ENCODE results near the gene SMIM24. TPM values are rescaled to one million over a fixed set of nuclear protein-coding genes. Genes with fewer than 3 reads are reported as not detected.

Gene SMIM24
- total RNA-seq, 2 experiments from 2014 or later, result not detected

- CTCF ChIA-PET, result no interaction called here
- DNase-seq (no peak), ATAC-seq (ENCODE audit: poor library complexity) (no peak)
Measured at GRCh38 chr19:3511506-3512251, 31.4 kb upstream of the SMIM24 start.

GRCh38 chr19:3510727-3511126 lies 30.4 kb upstream of the SMIM24 start:
- ChIA-PET CTCF (no interaction called here), POLR2A (no interaction called here)
- DNase-seq (no peak), ATAC-seq (ENCODE audit: poor library complexity) (no peak)
- Histone ChIP-seq H3K9me3 (ENCODE audit: control insufficient read depth in 1 of 2, insufficient read depth in 1 of 2, low read length in 2 of 2) (no peaks in the 10 kb centered on the region), H3K4me3 (ENCODE audit: low read length) (no peak overlapping the region), H3K27ac (ENCODE audit: low read depth in 1 of 2, low read length in 2 of 2) (no peak overlapping the region), H3K4me1 (ENCODE audit: insufficient read depth, low read length) (peaks cover 72% of the 10 kb centered on the region), H3K27me3 (ENCODE audit: control insufficient read depth in 1 of 2, insufficient read depth in 2 of 2, low read length in 2 of 2) (no peaks in the 10 kb centered on the region), H3K36me3 (ENCODE audit: insufficient read depth, low read length) (peaks cover 36% of the 10 kb centered on the region)
- TF ChIP-seq CTCF (IDR thresholded peaks at IDR 0.05), result no peak
- H3K4me1 Mint-ChIP-seq (ENCODE audit: low read depth), result peaks cover 54% of the 10 kb centered on the region
- intact Hi-C loops (cut with DNase I, micrococcal nuclease), result no loop called here
- H3K4me3 Mint-ChIP-seq, result peak overlapping the region; percentile 11
- no peaks in the 10 kb centered on the region for H3K27me3 Mint-ChIP-seq
- H3K36me3 Mint-ChIP-seq (ENCODE audit: low read depth), result peaks cover 42% of the 10 kb centered on the region
- no peaks in the 10 kb centered on the region for H3K9me3 Mint-ChIP-seq
- no peak overlapping the region for H3K27ac Mint-ChIP-seq

More at GRCh38 chr19:3511506-3512251, 31.4 kb upstream of the SMIM24 start:
- TF ChIP-seq CTCF (IDR thresholded peaks at IDR 0.05), result no peak
- POLR2A ChIA-PET, result no interaction called here
- Mint-ChIP-seq H3K4me3 (peak overlapping the region; percentile 25), H3K36me3 (ENCODE audit: low read depth) (peaks cover 38% of the 10 kb centered on the region), H3K27ac (no peak overlapping the region), H3K27me3 (no peaks in the 10 kb centered on the region), H3K9me3 (no peaks in the 10 kb centered on the region), H3K4me1 (ENCODE audit: low read depth) (peaks cover 60% of the 10 kb centered on the region)
- Histone ChIP-seq H3K4me1 (ENCODE audit: insufficient read depth, low read length) (peaks cover 81% of the 10 kb centered on the region), H3K4me3 (ENCODE audit: low read length) (no peak overlapping the region), H3K27me3 (ENCODE audit: control insufficient read depth in 1 of 2, insufficient read depth in 2 of 2, low read length in 2 of 2) (no peaks in the 10 kb centered on the region), H3K27ac (ENCODE audit: low read depth in 1 of 2, low read length in 2 of 2) (no peak overlapping the region), H3K9me3 (ENCODE audit: control insufficient read depth in 1 of 2, insufficient read depth in 1 of 2, low read length in 2 of 2) (no peaks in the 10 kb centered on the region), H3K36me3 (ENCODE audit: insufficient read depth, low read length) (peaks cover 36% of the 10 kb centered on the region)
- intact Hi-C loops (cut with DNase I, micrococcal nuclease), result no loop called here

GRCh38 chr19:3509566-3509989 lies 29.3 kb upstream of the SMIM24 start:
- no peaks in the 10 kb centered on the region for H3K27me3 ChIP-seq (ENCODE audit: control insufficient read depth in 1 of 2, insufficient read depth in 2 of 2, low read length in 2 of 2)
- no peak overlapping the region for H3K27ac ChIP-seq (ENCODE audit: low read depth in 1 of 2, low read length in 2 of 2)
- peaks cover 77% of the 10 kb centered on the region for H3K4me1 ChIP-seq (ENCODE audit: insufficient read depth, low read length)
- peaks cover 36% of the 10 kb centered on the region for H3K36me3 ChIP-seq (ENCODE audit: insufficient read depth, low read length)
- H3K27ac Mint-ChIP-seq, result peak overlapping the region; percentile 55
- CTCF ChIA-PET, result no interaction called here
- ATAC-seq (ENCODE audit: poor library complexity) (no peak), DNase-seq (no peak)
- no peak for TF ChIP-seq CTCF (IDR thresholded peaks at IDR 0.05)
- POLR2A ChIA-PET, result no interaction called here
- intact Hi-C loops (cut with DNase I, micrococcal nuclease), result loop anchor here (5.0 to 10.0 kb wide), 4 partner anchors 38 to 455 kb away; partner anchors contain the start of genes HMG20B (in 1 of the 2) and TLE5 (in 1 of the 2)
- no peaks in the 10 kb centered on the region for H3K9me3 ChIP-seq (ENCODE audit: control insufficient read depth in 1 of 2, insufficient read depth in 1 of 2, low read length in 2 of 2)
- peaks cover 44% of the 10 kb centered on the region for H3K36me3 Mint-ChIP-seq (ENCODE audit: low read depth)
- peak overlapping the region; percentile 84 for H3K4me3 Mint-ChIP-seq
- peaks cover 55% of the 10 kb centered on the region for H3K4me1 Mint-ChIP-seq (ENCODE audit: low read depth)
- no peaks in the 10 kb centered on the region for H3K27me3 Mint-ChIP-seq
- no peaks in the 10 kb centered on the region for H3K9me3 Mint-ChIP-seq
- no peak overlapping the region for H3K4me3 ChIP-seq (ENCODE audit: low read length)
